H9 (cell line): Measurements from ENCODE around the gene TUBB6. TPM values are rescaled to one million over a fixed set of nuclear protein-coding genes. Genes with fewer than 3 reads are reported as not detected.
A peak's percentile ranks its signal among the peaks of the same experiment; 100 is the strongest.

Experiments
- DNase-seq: peaks from one replicate; pipeline ENCODE4 v3.0.0-alpha.2; 2017
- H2AFZ ChIP-seq: one replicate; pipeline ENCODE4 v1.6.1; 2013; ENCODE audit warnings: mild to moderate bottlenecking, low read length, control low read depth, moderate library complexity
- H2AK5ac ChIP-seq: 2 replicates; pipeline ENCODE4 v1.6.1; 2013; ENCODE audit warnings: low read length, control low read depth, mixed read lengths; ENCODE audit not compliant: insufficient read length
- H2BK120ac ChIP-seq: one replicate; pipeline ENCODE4 v1.6.1; 2013; ENCODE audit warnings: low read depth, mild to moderate bottlenecking, low read length, control low read depth, inconsistent platforms; ENCODE audit not compliant: poor library complexity, severe bottlenecking
- H2BK12ac ChIP-seq: 2 replicates; pipeline ENCODE4 v1.6.1; 2013; ENCODE audit warnings: low read length, control low read depth, mixed read lengths, low read depth; ENCODE audit not compliant: insufficient read length
- H2BK15ac ChIP-seq: 2 replicates; pipeline ENCODE4 v1.6.1; 2013; ENCODE audit warnings: low read depth, low read length, control low read depth
- H2BK20ac ChIP-seq: one replicate; pipeline ENCODE4 v1.6.1; 2013; ENCODE audit warnings: low read depth, mild to moderate bottlenecking, low read length, control low read depth, inconsistent platforms; ENCODE audit not compliant: poor library complexity, severe bottlenecking
- H2BK5ac ChIP-seq: 2 replicates; pipeline ENCODE4 v1.6.1; 2013; ENCODE audit warnings: low read length, control low read depth, mixed read lengths; ENCODE audit not compliant: insufficient read length
- H3K14ac ChIP-seq: 2 replicates; pipeline ENCODE4 v1.6.1; 2013; ENCODE audit warnings: low read length, control low read depth; ENCODE audit not compliant: insufficient read depth
- H3K18ac ChIP-seq: 2 replicates; pipeline ENCODE4 v1.6.1; 2013; ENCODE audit warnings: low read depth, mild to moderate bottlenecking, mixed read lengths, low read length, control low read depth; ENCODE audit not compliant: insufficient read length
- H3K23ac ChIP-seq: 2 replicates; pipeline ENCODE4 v1.6.1; 2013; ENCODE audit warnings: low read length, control low read depth, mixed read lengths, low read depth; ENCODE audit not compliant: insufficient read length
- H3K23me2 ChIP-seq: 2 replicates; pipeline ENCODE4 v1.6.1; 2013; ENCODE audit warnings: low read depth, mild to moderate bottlenecking, mixed read lengths, low read length, control low read depth; ENCODE audit not compliant: insufficient read length, poor library complexity, severe bottlenecking
- H3K27ac ChIP-seq: 2 replicates; pipeline ENCODE4 v1.5.1; 2013; ENCODE audit warnings: low read length, control low read depth, mixed read lengths, low read depth; ENCODE audit not compliant: insufficient read length
- H3K27me3 ChIP-seq: 2 replicates; pipeline ENCODE4 v1.6.1; 2013; ENCODE audit warnings: low read length, control low read depth, inconsistent platforms; ENCODE audit not compliant: insufficient read depth
- H3K4ac ChIP-seq: 2 replicates; pipeline ENCODE4 v1.6.1; 2013; ENCODE audit warnings: low read depth, mild to moderate bottlenecking, control low read depth, inconsistent platforms, low read length, moderate library complexity
- H3K4me1 ChIP-seq: 2 replicates; pipeline ENCODE4 v1.6.1; 2013; ENCODE audit warnings: low read length, control low read depth, inconsistent platforms; ENCODE audit not compliant: insufficient read depth
- H3K4me2 ChIP-seq: 2 replicates; pipeline ENCODE4 v1.6.1; 2013; ENCODE audit warnings: low read length, control low read depth, mixed read lengths; ENCODE audit not compliant: insufficient read length, insufficient read depth
- H3K56ac ChIP-seq: 2 replicates; pipeline ENCODE4 v1.6.1; 2013; ENCODE audit warnings: low read depth, mild to moderate bottlenecking, mixed read lengths, low read length, control low read depth; ENCODE audit not compliant: insufficient read length
- H3K79me1 ChIP-seq: 2 replicates; pipeline ENCODE4 v1.6.1; 2013; ENCODE audit warnings: low read depth, mild to moderate bottlenecking, moderate library complexity, low read length, control low read depth, inconsistent platforms; ENCODE audit not compliant: insufficient read depth, poor library complexity, severe bottlenecking
- H3K79me2 ChIP-seq: 2 replicates; pipeline ENCODE4 v1.6.1; 2013; ENCODE audit warnings: low read length, control low read depth, inconsistent platforms; ENCODE audit not compliant: insufficient read depth
- H3K9ac ChIP-seq: 2 replicates; pipeline ENCODE4 v1.6.1; 2013; ENCODE audit warnings: low read length, control low read depth, mixed read lengths; ENCODE audit not compliant: insufficient read length; ENCODE audit errors: extremely low read depth
- H3K9me3 ChIP-seq: one replicate; pipeline ENCODE4 v1.6.1; 2013; ENCODE audit warnings: low read depth, low read length, inconsistent platforms; ENCODE audit not compliant: control insufficient read depth
- H3T11ph ChIP-seq: one replicate; pipeline ENCODE4 v1.6.1; 2013; ENCODE audit warnings: mild to moderate bottlenecking, low read length, control low read depth, inconsistent platforms
- H4K20me1 ChIP-seq: one replicate; pipeline ENCODE4 v1.6.1; 2013; ENCODE audit not compliant: control insufficient read depth, insufficient read length, insufficient read depth
- H4K5ac ChIP-seq: 2 replicates; pipeline ENCODE4 v1.6.1; 2013; ENCODE audit warnings: low read depth, mild to moderate bottlenecking, mixed read lengths, low read length, control low read depth; ENCODE audit not compliant: insufficient read length
- H4K8ac ChIP-seq: replicated peaks from 2 replicates; pipeline ENCODE4 v1.6.1; 2013; ENCODE audit warnings: low read length, control low read depth, mixed read lengths, low read depth; ENCODE audit not compliant: insufficient read length
- H4K91ac ChIP-seq: 2 replicates; pipeline ENCODE4 v1.6.1; 2013; ENCODE audit warnings: low read depth, mild to moderate bottlenecking, moderate library complexity, mixed read lengths, low read length, control low read depth; ENCODE audit not compliant: insufficient read length
- H3K27ac Mint-ChIP-seq, 3 experiments: 2 replicates in 2 of 3; 3 replicates in 1 of 3; pipeline ENCODE4 v1.8.0; 2020 to 2021; ENCODE audit warnings: mixed read lengths in 3 of 3, mild to moderate bottlenecking in 1 of 3, moderate library complexity in 1 of 3
- H3K27me3 Mint-ChIP-seq: 2 replicates; pipeline ENCODE4 v1.8.0; 2021; ENCODE audit warnings: low read depth, mild to moderate bottlenecking, moderate library complexity, mixed read lengths
- H3K36me3 Mint-ChIP-seq, 3 experiments: 2 replicates in 2 of 3; 3 replicates in 1 of 3; pipeline ENCODE4 v1.8.0; 2020 to 2021; ENCODE audit warnings: low read depth in 3 of 3, mixed read lengths in 3 of 3; ENCODE audit not compliant: insufficient read depth in 1 of 3
- H3K4me1 Mint-ChIP-seq, 2 experiments: 2 replicates each; pipeline ENCODE4 v1.8.0; 2020; ENCODE audit warnings: mixed read lengths in 2 of 2
- H3K4me3 Mint-ChIP-seq, 2 experiments: 2 replicates in 1 of 2; 3 replicates in 1 of 2; pipeline ENCODE4 v1.8.0; 2020 to 2021; ENCODE audit warnings: mild to moderate bottlenecking in 2 of 2, mixed read lengths in 2 of 2, moderate library complexity in 1 of 2
- H3K9me3 Mint-ChIP-seq, 2 experiments: 2 replicates in 1 of 2; 3 replicates in 1 of 2; pipeline ENCODE4 v1.8.0; 2020; ENCODE audit warnings: mild to moderate bottlenecking in 2 of 2, mixed read lengths in 2 of 2, moderate library complexity in 1 of 2
- WGBS: extraction: QIAGEN DNeasy Blood & Tissue Kit; methylation state at CpG from one replicate; pipeline ENCODE4 v1.1.7; 2013; ENCODE audit warnings: missing lambda C conversion rate, low lambda C conversion rate, mixed read lengths; ENCODE audit not compliant: insufficient read length; ENCODE audit errors: extremely low coverage; 5-methylcytosine and 5-hydroxymethylcytosine counted together
- total RNA-seq: library from RNA; stranded (reverse); gene quantifications from 2 replicates; pipeline ENCODE4 v1.2.1, GENCODE V29; 2021
- TF ChIP-seq, protein P1 (sequence below): fragments of 200-600 bp; sonication (generic); conservative IDR thresholded peaks from 3 replicates; pipeline ENCODE4 v1.8.0; 2021; ENCODE audit warnings: antibody characterized with exemption, mild to moderate bottlenecking

Gene TUBB6
- total RNA-seq, 1 experiment from 2014 or later = 134 TPM

DNA sequence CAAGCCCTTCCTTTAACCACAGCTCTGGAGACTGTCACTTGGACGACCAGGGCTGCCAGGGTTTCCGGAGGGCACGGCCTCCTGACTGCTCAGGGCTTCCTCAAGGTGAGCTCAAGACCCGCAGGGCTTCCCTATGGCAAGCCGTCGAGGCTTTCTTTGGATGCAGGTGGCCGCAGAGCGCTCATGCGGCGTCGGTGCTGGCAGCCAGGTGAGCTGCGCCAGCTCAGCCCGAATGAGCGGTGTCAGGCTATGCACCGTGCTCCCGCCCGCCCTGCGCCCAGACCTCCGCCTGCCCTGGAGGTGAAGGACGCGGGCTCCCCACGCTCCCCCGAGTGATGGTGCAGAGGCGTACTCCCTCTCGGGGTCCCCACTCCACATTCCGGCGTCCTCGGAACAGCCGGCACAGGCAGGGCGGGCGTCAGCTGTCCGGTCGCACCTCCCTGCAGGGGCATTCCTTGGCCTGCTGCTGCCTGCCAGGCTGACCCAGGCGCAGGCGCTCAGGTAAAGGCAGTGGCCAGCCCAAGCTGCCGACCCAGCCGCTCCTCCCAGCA, 20.8 kb upstream of the TUBB6 start:
- H3K27ac Mint-ChIP-seq = no peak overlapping the region
- peaks cover 14% of the 10 kb centered on the region for H3K23me2 ChIP-seq
- H4K91ac ChIP-seq = no peak overlapping the region
- no peak overlapping the region for H3K23ac ChIP-seq
- no peak overlapping the region for H3K27ac ChIP-seq
- TF ChIP-seq, protein P1, sequence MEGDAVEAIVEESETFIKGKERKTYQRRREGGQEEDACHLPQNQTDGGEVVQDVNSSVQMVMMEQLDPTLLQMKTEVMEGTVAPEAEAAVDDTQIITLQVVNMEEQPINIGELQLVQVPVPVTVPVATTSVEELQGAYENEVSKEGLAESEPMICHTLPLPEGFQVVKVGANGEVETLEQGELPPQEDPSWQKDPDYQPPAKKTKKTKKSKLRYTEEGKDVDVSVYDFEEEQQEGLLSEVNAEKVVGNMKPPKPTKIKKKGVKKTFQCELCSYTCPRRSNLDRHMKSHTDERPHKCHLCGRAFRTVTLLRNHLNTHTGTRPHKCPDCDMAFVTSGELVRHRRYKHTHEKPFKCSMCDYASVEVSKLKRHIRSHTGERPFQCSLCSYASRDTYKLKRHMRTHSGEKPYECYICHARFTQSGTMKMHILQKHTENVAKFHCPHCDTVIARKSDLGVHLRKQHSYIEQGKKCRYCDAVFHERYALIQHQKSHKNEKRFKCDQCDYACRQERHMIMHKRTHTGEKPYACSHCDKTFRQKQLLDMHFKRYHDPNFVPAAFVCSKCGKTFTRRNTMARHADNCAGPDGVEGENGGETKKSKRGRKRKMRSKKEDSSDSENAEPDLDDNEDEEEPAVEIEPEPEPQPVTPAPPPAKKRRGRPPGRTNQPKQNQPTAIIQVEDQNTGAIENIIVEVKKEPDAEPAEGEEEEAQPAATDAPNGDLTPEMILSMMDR = no peak
- H3K18ac ChIP-seq = peak overlapping the region; percentile 2
- H3K4ac ChIP-seq = no peak overlapping the region
- H3K27me3 ChIP-seq = no peaks in the 10 kb centered on the region; the same call in 1 of the 2 replicates
- no peaks in the 10 kb centered on the region for H3K9me3 ChIP-seq
- H4K5ac ChIP-seq = no peak overlapping the region
- no peaks in the 10 kb centered on the region; a peak in 1 of 5 replicates for H3K9me3 Mint-ChIP-seq
- H3K4me3 Mint-ChIP-seq = peak overlapping the region; percentile 77 to 88
- H2BK120ac ChIP-seq = no peak overlapping the region
- no CpG with 5 or more reads among the region's 37 CpGs for WGBS
- no peak overlapping the region for H2AK5ac ChIP-seq
- H2AFZ ChIP-seq = no peak overlapping the region
- peak overlapping the region; percentile 77 for H3K4me2 ChIP-seq
- no peaks in the 10 kb centered on the region for H3K79me2 ChIP-seq
- H3K9ac ChIP-seq = no peak overlapping the region
- peak; percentile 76 for DNase-seq
- H2BK20ac ChIP-seq = no peak overlapping the region
- no peaks in the 10 kb centered on the region for H4K20me1 ChIP-seq
- no peak overlapping the region for H2BK15ac ChIP-seq
- no peaks in the 10 kb centered on the region for H3K36me3 Mint-ChIP-seq
- no peak overlapping the region; the same call in 1 of the 2 replicates for H3K14ac ChIP-seq
- H2BK12ac ChIP-seq = no peak overlapping the region
- H3K4me1 ChIP-seq = no peaks in the 10 kb centered on the region
- H4K8ac ChIP-seq = no peak overlapping the region
- H2BK5ac ChIP-seq = no peak overlapping the region
- peaks cover 53% of the 10 kb centered on the region for H3K27me3 Mint-ChIP-seq
- H3K4me1 Mint-ChIP-seq = peaks cover 25% of the 10 kb centered on the region in 2 experiments
- no peak overlapping the region for H3K56ac ChIP-seq
- no peaks in the 10 kb centered on the region for H3K79me1 ChIP-seq
- no peak overlapping the region for H3T11ph ChIP-seq
